SIG-M5 treated with dmso at 0.1 percent for 504 hours (cell line): ENCODE measurements around the gene ATXN7L1.

Experiments used
- DNase-seq: peaks from one replicate; lab custom pipeline; 2025; ENCODE audit not compliant: unreplicated experiment; lab: John Stamatoyannopoulos, UW

ATXN7L1 gene

DNA sequence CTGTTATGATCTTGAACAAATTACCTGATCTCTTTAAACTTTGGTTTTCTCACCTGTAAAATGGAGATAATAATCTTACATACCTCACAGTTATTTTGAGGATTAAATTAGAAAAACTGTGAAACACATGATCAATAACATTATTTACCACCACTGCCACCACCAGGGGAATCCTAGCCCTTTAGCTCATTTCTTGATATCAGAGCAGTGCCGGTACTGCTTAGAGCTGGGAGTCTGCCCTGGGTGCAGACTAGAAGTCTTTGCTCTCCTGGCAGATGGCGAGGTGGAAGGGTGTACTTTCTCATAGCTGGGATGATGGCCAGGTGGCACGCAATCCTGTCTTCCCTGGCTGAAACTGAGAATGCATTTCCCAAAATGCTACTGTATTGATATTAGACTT is 282.4 kb downstream of the ATXN7L1 start:
- no peak for DNase-seq

DNA sequence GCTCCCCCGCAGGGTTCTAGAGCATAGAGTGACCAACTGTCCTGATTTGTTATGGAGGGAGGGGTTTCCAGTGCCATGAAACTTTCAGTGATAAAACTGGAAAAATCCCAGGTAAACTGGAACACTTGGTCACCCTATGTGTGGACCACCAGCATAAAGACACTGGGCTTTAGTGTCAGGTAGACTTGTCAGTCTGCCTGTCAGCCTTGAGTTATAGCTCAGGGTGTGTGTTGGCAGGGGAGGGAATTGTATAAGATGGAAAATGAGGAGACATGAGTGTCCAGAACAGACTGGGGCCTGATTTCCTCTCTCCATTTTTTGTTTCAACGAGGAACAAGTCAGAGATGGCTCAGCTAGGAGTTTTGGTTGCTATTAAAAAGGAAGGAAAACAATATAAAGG is 284.9 kb downstream of the ATXN7L1 start:
- no peak for DNase-seq

DNA sequence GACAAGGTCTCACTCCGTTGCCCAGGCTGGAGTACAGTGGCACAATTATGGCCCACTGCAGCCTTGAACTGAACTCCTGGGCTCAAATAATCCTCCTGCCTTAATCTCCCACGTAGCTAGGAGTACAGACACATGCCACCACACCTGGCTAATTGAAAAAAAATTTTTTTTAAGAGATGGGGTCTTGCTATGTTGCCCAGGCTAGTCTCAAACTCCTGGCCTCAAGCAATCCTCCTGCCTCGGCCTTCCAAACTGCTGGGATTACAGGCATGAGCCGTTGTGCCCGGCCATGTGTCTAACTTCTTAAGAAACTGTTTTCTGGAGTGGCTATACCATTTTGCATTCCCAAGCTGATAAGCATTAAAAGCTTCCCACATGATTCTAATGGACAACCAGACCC is 285.6 kb downstream of the ATXN7L1 start:
- DNase-seq = no peak

DNA sequence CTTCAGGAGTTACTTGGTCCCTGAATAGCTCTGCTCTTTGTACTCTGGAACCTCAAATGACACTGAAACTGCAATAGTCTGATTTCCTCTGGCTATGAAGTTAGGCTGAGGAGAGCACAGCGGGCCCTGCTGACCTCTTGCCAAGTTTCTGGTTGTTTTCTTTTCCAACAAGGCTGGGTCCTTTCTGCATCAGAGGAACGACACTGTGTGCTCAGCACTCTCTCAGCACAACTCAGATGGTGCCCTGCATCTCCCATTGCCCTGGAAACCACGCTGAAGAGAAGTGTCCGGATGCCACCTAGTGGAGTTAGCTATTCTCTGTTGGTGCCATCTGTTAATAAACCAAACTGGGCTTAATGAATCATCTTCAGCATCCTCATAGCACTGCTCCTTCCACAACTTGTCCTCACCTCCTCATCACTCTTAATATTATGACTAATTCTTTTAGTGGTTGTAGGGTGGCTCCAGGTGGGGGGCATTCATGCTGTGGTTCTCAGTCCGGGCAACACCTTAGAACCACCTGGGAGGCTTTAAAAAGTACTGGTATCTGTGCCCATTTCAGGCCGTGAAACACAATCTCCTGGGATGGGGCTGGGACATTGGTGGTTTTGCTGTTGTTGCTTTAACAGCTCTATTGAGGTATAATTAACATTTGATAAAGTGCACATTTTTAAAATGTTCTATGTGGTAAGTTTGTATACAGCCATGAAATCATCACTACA is 286.9 kb downstream of the ATXN7L1 start:
- peak; percentile 79 for DNase-seq

DNA sequence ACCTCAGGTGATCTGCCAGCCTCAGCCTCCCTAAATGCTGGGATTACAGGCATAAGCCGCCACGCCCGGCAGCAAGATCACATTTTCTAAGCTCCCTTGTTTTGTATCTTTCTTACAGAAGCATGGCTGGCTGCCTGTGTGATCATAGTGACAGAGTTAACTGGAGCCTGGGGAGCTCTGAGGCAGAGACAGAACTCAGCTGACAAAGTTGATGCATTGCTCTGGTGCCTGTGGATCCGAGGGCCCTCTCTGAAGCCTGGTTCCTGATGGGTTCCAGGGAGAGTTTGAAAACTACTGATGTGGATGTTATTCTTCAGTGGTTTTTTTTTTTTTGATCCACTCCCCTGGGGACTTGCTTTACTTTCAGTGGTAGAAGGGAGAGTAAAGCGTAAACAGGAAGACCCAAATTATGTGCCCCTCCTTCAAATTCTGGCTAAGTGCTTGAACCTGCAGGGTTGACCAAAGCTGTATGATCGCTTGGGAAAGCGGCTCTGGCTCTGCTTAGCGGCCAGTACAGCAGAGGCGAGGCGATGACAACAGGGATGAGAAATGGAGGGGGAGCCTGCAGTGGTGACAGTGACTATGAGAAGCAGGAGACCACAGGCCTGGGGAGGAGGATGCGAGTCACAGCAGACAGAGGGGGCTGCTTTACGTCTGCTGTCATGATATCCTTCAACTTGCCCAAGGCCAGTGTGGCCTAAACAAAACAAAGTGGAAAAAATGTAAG is 288.3 kb downstream of the ATXN7L1 start:
- DNase-seq = no peak

DNA sequence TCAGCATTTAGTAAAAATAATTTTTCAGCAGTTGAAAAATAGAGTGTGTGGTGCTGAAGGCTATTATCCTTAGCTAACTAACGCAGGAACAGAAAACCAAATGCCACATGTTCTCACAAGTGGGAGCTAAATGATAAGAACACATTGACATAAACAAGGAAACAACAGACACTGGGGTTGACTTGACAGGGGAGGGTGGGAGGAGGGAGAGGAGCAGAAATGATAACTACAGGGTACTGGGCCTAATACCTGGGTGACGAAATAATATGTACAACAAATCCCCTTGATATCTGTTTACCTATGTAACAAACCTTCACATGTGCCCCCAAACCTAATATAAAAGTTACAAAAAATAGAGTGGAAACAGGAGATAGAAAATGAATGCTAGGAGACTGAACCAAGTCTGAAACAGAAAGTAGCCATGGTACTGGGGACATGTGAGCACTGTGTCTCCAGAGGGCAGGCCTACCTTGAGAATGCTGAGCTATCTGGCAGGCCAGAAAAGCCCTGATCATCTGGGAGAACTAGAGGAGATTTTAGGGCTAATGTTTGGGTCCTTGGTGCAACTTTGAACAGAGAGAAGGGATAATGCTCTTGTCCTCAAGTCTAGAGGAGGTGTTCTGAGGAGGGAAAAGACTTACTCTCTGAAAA is 290.4 kb downstream of the ATXN7L1 start:
- no peak for DNase-seq

DNA sequence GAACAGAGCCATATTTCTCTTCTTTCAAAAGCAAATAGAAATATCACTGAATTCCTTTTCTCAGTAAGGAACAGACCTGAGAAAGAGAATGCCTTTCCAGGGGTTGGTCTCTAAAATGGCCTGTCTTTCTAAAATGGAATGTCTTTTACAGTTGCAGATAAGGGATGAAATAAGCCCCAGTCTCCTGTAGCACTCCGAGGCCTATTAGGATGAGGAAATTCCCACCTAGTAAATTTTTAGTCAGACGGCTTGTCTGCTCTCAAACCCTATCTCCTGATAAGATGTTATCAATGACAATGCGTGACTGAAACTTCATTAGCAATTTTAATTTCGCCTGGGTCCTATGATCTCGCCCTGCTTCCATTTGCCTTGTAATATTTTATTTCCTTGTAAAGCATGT is 292.2 kb downstream of the ATXN7L1 start:
- DNase-seq = no peak

DNA sequence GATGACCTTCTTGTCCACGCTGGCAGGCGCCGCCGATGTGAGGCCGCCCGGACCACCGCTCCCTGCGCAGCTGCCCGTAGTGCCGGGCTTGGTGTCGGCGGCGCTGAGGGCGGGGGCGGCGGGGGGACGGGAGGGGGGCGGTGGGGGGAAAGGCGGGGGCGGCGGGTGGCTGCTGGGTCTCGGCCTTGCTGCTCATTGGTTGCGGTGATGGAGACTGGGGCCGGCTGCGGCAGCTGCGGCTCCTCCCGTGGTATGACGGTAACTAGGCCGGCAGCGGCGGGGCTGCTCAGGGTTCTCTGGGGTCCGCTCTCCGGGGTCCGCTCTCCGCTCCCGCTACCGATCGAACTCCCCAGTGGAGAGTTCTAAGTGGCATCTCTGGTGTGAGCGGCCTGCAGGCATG is 293.3 kb downstream of the ATXN7L1 start:
- no peak for DNase-seq

DNA sequence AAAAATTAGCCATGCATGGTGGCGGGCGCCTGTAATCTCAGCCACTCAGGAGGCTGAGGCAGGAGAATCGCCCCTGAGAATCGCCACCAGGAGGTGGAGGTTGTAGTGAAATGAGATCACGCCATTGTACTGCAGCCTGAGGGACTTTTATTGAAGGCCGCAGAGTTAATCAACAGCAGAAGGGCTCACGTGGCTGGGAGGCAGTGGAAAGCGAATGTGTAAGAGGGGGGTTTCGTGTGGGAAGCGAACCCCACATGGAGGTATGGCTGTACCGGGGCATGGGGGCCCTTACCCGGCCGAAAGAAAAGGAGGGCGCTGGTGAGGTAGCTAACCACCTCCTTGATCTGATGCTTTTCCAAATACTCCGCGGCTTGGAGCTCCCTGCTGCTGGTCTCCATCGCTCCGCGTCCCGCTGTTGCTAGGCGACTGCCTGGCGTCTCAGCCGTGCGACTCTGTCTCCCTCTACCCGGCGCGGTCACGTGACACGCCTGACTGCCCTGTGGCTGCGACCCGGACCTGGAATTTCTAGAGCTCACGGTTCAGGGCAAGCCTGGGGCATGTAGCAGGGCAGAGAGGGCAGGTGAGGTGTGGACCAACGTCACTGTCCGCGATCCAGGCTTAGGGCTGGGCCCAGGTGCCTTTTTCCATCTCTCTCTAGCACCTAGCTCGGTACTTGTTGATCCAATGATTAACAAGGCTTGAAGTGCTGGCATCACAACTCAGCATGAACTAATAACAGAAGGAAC is 295.2 kb downstream of the ATXN7L1 start, which contains the start of gene EFCAB10:
EFCAB10 (minus strand) TSS at position 428 of the 746 bp plus-strand sequence; CDS start at position 398, 30 bp downstream.
- DNase-seq = peak; percentile 41

DNA sequence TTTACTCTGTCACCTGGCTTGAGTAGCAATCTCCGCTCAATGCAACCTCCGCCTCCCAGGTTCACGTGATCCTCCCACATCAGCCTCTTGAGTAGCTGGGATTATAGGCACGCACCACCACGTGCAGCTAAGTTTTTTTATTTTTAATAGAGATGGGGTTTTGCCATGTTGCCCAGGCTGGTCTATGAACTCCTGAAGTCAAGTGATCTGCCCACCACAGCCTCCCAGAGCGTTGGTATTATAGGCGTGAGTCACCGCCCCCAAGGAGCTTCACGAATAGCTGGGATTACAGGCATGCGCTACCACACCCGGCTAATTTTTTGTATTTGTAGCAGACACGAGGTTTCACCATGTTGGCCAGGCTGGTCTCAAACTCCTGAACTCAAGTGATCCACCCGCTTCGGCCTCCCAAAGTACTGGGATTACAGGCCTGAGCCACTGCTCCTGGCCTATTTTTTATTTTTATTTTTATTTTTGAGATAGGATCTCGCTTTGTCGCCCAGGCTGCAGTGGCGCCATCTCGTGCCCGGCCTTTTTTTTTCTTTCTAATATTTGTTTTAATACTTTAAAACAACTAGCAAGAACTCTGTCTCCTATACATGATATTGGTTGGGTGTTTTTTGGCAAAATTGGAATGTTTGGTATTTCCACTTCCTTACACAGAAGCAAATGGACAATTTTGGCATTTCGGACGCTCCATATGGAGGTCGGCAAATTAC is 296.2 kb downstream of the ATXN7L1 start:
- DNase-seq = no peak

DNA sequence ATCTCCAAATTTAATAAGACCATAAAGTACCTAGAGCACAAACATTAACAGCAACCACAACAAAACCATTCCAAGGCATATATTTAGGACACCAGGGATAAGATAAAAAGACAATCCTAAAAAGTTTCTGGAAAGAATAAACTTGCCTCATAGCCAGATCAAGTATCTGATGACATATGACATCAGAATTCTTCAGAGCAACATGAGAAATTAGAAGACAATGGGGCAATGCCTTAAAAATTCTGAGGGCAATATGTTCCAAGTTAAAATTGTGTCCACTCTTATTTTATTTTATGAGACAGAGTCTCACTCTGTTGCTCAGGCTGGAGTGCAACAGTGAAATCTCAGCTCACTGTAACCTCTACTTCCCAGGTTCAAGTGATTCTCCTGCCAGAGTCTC is 297.9 kb downstream of the ATXN7L1 start:
- DNase-seq = no peak

DNA sequence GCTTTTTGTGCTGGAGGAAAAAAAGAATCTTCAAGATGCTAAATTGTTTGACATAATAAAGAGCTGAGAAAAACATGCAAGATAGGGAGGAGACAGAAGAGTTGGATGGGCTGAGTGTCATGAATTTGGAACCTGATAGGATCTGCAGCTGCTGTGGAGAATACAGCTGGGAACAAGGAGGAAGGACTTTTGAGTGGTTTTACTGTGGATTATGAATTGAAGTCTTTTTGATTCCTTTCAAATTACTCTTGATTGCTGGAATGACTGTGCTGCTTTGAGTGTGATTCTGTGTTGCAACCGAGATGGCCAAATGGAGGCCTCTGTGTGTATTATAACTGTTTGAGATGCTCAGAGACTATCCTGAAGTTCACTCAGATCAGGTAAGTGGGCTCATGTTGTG is 299.1 kb downstream of the ATXN7L1 start:
- DNase-seq = no peak

DNA sequence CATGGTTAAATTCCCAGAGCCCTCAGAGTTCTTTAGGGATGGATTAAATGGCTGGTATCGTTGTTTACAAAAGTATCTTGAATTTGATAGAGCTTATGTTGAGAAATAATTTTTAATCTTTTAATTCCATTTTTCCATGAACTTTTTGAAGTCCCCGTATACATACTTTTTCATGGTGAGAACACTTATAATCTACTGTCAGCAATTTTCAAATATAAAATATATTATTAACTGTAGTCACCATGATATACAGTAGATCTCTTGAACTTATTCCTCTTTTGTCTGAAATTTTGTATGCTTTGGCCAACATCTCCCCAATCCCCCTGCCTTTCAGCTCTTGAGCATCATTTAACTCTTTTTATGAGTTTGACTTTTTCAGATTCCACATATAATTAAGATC is 304.5 kb downstream of the ATXN7L1 start:
- DNase-seq = no peak

DNA sequence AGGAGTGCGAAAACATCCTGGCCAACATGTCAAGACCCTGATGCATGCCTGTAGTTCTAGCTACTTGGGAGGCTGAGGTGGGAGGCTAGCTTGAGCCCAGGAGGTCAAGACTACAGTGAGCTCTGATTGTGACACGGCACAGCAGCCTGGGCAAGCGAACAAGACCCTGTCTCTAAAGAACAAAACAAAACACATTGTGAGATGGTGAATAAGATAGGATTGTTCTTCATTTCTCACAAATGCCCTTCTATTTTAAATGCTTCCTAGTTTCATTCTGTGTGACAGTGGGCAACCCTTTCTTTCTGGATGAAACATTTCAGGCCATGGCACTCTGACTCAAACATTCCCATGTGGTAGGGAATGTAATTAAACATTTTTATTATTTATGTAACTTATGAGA is 308.6 kb downstream of the ATXN7L1 start:
- DNase-seq = no peak

DNA sequence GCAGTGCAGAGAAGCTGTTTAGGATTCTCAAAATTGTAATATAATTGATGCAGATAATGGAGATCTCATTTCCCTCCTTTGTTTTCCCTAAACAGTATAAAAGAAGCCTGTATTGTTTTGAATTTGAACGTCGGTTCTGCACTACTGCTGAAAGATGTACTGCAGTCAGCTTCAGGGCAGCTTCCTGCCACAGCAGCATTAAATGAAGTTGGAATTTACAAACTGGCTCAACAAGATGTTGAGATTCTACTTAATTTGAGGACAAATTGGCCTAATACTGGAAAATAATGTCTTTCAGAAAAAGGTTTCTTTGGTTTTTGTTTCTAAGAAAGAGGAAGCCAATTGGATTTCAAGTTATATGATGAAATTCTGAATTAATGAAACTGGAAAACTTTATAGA is 309.4 kb downstream of the ATXN7L1 start:
- DNase-seq = no peak

DNA sequence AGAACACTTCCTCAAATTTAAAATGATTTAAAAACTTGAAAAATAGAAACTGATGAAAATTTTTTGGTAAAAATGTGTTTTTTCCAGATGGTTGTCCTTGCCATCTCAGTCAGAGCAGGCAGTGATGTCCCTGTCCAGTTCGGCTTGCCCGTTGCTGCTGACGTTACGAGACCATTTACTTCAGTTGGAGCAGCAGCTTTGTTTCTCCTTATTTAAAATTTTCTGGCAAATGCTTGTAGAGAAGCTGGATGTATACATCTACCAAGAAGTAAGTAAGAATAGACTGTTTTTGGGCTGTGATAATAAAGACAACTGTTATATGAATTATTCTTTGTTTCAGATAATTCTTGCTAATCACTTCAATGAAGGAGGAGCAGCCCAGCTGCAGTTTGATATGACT is 311.2 kb downstream of the ATXN7L1 start:
- no peak for DNase-seq

DNA sequence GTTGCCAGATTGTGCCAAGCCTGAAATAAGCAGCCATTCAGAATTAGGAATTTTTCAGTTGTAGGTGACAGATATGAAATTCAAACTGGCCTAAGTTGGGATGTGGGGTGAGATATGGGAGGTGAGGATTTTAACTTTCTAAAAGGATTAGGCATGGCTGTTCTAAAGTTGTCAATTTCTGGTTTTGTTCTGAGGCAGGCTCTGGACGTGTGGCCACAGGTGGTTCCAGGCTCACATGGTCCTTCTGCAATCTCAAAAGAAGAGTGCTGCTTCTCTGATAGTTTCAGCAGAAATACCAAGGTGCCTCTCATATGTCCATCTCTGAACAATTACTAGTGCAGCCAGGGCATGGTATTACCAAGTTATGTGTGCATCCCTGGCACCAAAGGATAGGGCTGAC is 316.5 kb downstream of the ATXN7L1 start:
- no peak for DNase-seq
